ENCODE results near the gene SERPING1. TPM values are rescaled to one million over a fixed set of nuclear protein-coding genes. Genes with fewer than 3 reads are reported as not detected.

The SERPING1 gene
- total RNA-seq, 1 donor from 2014 or later = 7.3 TPM

DNA sequence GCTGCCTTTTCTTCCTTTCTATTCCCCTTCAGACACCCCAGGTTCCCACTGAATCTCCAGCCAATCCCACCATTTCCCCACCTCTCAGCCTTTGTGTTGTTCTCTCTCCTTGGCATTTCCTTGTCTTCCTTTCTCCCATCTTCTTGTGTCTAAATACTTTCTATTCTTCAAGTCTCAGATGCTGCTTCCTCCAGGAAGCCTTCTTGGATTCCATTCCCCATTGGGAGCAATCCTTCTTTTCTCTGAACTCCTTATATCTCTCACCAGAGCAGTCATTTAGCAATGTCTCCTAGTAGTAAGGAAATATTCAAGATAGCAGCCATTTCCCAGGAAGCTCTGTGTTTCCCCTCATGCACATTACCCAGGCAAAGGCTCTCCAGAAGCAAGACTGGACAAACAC lies 36.8 kb downstream of the SERPING1 start:
- DNase-seq (ENCODE audit: low spot score in 2 of 2) (no peak), FAIRE-seq (no peak)

DNA sequence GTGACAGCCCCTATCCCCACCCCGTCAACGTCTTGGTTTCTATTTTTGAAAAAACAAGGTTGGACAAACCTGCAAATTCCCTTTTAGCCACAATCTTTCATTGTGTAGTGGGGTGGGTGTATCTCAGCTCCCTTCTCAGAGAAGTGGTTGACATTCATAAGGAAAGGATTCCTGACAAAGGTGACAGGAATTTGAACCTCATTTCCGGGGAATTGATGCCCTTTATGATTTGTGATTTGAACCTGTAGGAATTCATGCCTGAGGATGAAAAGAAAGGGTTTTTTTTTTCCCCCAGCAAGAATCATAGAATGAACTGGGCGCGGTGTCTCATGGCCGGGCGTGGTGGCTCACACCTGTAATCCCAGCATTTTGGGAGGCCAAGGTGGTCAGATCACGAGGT lies 37.8 kb downstream of the SERPING1 start:
- FAIRE-seq (no peak), DNase-seq (ENCODE audit: low spot score in 2 of 2) (no peak)

DNA sequence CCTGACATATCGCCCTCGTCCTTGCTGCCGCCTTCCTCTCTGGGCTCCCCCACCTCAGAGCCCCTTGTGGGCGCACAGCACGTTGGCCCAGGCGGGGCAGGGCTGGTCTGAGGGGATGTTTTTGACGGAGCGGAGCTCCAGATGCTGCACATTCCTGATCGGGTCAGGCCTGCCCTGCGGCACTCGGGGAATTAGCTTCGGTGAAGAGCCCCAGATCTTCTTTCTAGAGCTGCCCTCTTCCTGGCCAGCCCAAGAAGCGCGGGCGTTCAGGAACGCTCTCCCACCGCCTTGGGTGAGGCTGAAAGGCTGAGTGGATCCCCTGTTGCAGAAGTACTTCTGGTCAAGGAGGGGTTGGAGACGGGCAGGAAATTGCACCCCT lies 40.1 kb downstream of the SERPING1 start:
- FAIRE-seq (no peak), DNase-seq (ENCODE audit: low spot score in 2 of 2) (peak in 1 of 2 donors; percentile 30)

- no peak for FAIRE-seq
- peak; percentile 66 to 88 for DNase-seq (ENCODE audit: low spot score in 2 of 2)
Measured at GRCh38 chr11:57638005-57638781, 40.7 kb downstream of the SERPING1 start.

- FAIRE-seq (no peak), DNase-seq (ENCODE audit: low spot score in 2 of 2) (peak in 1 of 2 donors; percentile 49)
Measured at GRCh38 chr11:57638811-57639320, 41.4 kb downstream of the SERPING1 start.

GRCh38 chr11:57639321-57640067 lies 42.0 kb downstream of the SERPING1 start:
- DNase-seq (ENCODE audit: low spot score in 2 of 2) (no peak), FAIRE-seq (no peak)

DNA sequence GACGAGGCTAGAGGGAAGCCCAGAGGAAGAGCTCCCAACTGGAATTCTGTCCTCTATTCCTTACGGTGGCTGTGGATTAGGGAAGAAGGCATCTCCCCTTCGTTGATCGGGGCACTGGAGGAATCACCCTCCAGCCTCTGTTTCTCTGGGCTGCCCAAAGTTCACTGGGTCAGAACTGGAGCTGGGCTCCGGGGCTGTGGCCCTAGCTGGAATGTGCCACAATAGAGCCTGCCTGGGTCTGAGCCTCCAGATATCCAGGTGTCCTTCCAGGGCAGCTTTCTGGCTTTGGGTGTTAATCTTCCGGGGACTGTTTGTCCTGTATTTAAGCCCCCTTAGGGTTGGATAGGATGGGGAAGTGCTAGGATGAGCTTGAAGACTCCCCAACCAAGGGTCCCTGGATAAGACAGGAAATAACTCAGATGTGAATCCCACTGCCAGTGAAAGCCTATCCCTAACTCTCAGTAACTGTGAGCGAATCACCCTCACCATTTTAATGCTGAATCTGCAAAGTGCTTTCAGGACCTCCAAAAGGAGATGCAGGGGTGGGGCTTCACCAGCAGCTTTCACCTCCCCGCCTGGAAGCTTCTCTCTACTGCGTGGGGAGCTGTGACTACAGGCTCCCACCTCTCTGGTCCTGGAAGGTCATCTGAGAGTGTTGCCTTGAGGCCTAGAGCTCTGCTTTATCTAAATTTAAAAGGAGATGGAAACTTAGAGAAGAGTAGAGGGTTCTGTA lies 42.7 kb downstream of the SERPING1 start:
- DNase-seq (ENCODE audit: low spot score in 2 of 2) (no peak), FAIRE-seq (no peak)

DNA sequence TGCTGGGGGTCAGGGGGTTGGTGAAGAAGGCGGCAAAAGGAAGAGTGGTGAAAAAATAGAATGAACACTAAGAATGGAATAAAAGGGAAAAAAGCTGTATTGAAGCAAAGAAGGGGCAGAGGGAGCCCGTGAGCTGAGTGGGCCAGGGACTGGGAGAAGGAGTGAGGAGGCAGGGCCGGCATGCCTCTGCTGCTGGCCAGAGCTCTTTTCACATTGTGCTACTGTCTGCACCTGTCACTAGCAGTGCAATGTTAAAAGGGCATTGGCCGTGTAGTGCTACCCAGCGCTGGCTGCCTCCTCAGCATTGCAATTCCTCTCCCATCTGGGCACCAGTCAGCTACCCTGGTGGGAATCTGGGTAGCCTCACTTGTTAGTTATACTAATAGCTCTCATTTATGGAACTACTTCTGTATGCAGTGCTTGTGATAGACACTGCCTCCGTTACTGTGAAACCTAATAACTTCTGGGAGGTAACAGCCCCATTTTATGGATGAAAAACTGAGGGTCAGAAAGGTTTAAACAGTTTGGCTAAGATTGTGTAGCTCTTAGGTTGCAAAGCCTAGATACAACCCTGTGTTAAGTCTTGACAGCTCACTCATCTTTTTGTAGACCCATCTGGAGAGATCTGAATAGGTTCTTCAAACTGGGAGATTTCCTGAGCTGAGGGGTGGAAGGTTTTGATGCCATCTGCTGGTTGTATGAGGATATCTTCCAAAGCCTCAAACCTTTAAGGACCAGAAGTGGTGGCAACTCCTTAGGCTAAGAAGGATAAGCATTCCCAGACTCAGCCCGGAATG lies 43.7 kb downstream of the SERPING1 start:
- FAIRE-seq (no peak), DNase-seq (ENCODE audit: low spot score in 2 of 2) (peak; percentile 60 to 63)

GRCh38 chr11:57643802-57644201 lies 46.3 kb downstream of the SERPING1 start:
- FAIRE-seq (no peak), DNase-seq (ENCODE audit: low spot score in 2 of 2) (no peak)

- DNase-seq (ENCODE audit: low spot score in 2 of 2) (peak; percentile 69 to 76), FAIRE-seq (no peak)
Measured at GRCh38 chr11:57644748-57645688, 47.5 kb downstream of the SERPING1 start.

DNA sequence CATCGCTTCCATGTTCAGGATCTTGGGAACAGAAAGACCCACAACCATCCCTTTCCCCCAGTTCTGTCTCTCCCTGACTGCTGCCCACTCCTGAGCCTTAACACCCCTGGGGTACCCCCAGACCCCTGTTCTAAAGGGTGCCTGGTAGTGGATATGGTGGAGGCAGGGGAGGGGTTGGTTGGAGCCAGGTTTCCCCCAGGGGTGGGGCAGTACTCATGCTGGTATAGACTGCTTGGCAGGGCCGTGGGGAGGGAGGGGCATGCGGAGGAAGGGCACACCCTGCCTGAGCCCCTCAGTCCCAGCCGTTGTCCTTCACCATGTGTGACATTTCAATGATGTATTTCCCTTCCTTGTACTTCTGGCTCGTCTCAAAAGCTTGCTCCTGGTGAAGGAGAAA lies 48.2 kb downstream of the SERPING1 start:
- FAIRE-seq (no peak), DNase-seq (ENCODE audit: low spot score in 2 of 2) (no peak)

GRCh38 chr11:57646194-57646798 lies 48.8 kb downstream of the SERPING1 start:
- DNase-seq (ENCODE audit: low spot score in 2 of 2) (no peak), FAIRE-seq (no peak)

DNA sequence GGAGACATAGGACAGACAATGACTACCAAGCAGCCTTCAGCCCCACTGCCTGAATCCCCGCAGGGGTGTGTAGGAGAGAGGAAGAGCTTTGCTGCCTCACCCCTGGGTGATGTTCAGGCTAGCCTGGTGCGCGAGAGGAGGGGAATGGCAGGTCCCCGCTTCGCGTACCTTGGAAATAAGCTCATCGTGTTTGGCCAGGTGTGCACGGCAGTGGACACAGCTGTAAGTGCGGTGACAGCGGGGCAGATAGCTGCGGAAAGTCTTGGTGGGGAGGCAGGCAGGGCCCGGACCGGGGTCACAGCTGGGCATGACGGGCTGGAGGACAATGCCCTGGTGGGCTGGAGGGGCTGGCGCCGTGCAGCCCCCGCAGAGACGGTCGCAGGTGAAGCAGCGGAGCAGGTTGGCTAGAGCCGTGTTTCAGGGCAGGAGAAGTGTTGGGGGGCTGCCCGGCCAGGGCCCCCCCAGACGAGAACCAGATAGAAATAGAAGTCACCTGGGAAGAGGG lies 49.4 kb downstream of the SERPING1 start:
- DNase-seq (ENCODE audit: low spot score in 2 of 2) (no peak), FAIRE-seq (no peak)

DNA sequence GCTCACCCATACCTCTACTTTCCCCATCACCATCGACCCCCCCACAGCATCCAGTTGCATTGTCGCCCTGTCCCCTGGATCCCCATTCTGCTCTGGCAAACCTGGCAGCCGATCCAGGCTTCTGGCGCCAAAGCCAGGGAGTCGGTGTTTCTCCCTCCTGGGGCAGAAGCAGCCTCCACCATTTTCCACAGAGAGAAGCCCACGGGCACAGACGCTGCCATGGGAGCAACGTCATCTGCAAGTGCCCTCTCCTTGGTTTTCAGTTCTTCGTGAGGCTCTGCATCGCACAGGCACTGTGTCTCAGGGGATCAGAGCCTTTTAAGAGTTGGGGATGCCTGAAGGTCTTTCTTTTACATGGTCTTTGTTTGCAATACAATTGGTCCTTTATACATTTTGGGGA lies 49.9 kb downstream of the SERPING1 start:
- DNase-seq (ENCODE audit: low spot score in 2 of 2) (no peak), FAIRE-seq (no peak)

- peak in 1 of 2 donors; percentile 27 for DNase-seq (ENCODE audit: low spot score in 2 of 2)
- FAIRE-seq = no peak
Measured at GRCh38 chr11:57647960-57648800, 50.7 kb downstream of the SERPING1 start.

- FAIRE-seq = no peak
- peak in 1 of 2 donors; percentile 36 for DNase-seq (ENCODE audit: low spot score in 2 of 2)
Measured at GRCh38 chr11:57648801-57649735, 51.6 kb downstream of the SERPING1 start.
